H9 (cell line): ENCODE measurements around the gene HS6ST2. TPM values are rescaled to one million over a fixed set of nuclear protein-coding genes. Genes with fewer than 3 reads are reported as not detected.

Experiments
- DNase-seq: peaks from one replicate; pipeline ENCODE4 v3.0.0-alpha.2; 2017
- H2AFZ ChIP-seq: one replicate; pipeline ENCODE4 v1.6.1; 2013; ENCODE audit warnings: mild to moderate bottlenecking, low read length, control low read depth, moderate library complexity
- H2AK5ac ChIP-seq: 2 replicates; pipeline ENCODE4 v1.6.1; 2013; ENCODE audit warnings: low read length, control low read depth, mixed read lengths; ENCODE audit not compliant: insufficient read length
- H2BK120ac ChIP-seq: one replicate; pipeline ENCODE4 v1.6.1; 2013; ENCODE audit warnings: low read depth, mild to moderate bottlenecking, low read length, control low read depth, inconsistent platforms; ENCODE audit not compliant: poor library complexity, severe bottlenecking
- H2BK12ac ChIP-seq: 2 replicates; pipeline ENCODE4 v1.6.1; 2013; ENCODE audit warnings: low read length, control low read depth, mixed read lengths, low read depth; ENCODE audit not compliant: insufficient read length
- H2BK15ac ChIP-seq: 2 replicates; pipeline ENCODE4 v1.6.1; 2013; ENCODE audit warnings: low read depth, low read length, control low read depth
- H2BK20ac ChIP-seq: one replicate; pipeline ENCODE4 v1.6.1; 2013; ENCODE audit warnings: low read depth, mild to moderate bottlenecking, low read length, control low read depth, inconsistent platforms; ENCODE audit not compliant: poor library complexity, severe bottlenecking
- H2BK5ac ChIP-seq: 2 replicates; pipeline ENCODE4 v1.6.1; 2013; ENCODE audit warnings: low read length, control low read depth, mixed read lengths; ENCODE audit not compliant: insufficient read length
- H3K14ac ChIP-seq: 2 replicates; pipeline ENCODE4 v1.6.1; 2013; ENCODE audit warnings: low read length, control low read depth; ENCODE audit not compliant: insufficient read depth
- H3K18ac ChIP-seq: 2 replicates; pipeline ENCODE4 v1.6.1; 2013; ENCODE audit warnings: low read depth, mild to moderate bottlenecking, mixed read lengths, low read length, control low read depth; ENCODE audit not compliant: insufficient read length
- H3K23ac ChIP-seq: 2 replicates; pipeline ENCODE4 v1.6.1; 2013; ENCODE audit warnings: low read length, control low read depth, mixed read lengths, low read depth; ENCODE audit not compliant: insufficient read length
- H3K23me2 ChIP-seq: 2 replicates; pipeline ENCODE4 v1.6.1; 2013; ENCODE audit warnings: low read depth, mild to moderate bottlenecking, mixed read lengths, low read length, control low read depth; ENCODE audit not compliant: insufficient read length, poor library complexity, severe bottlenecking
- H3K27ac ChIP-seq: 2 replicates; pipeline ENCODE4 v1.5.1; 2013; ENCODE audit warnings: low read length, control low read depth, mixed read lengths, low read depth; ENCODE audit not compliant: insufficient read length
- H3K27me3 ChIP-seq: 2 replicates; pipeline ENCODE4 v1.6.1; 2013; ENCODE audit warnings: low read length, control low read depth, inconsistent platforms; ENCODE audit not compliant: insufficient read depth
- H3K4ac ChIP-seq: 2 replicates; pipeline ENCODE4 v1.6.1; 2013; ENCODE audit warnings: low read depth, mild to moderate bottlenecking, control low read depth, inconsistent platforms, low read length, moderate library complexity
- H3K4me1 ChIP-seq: 2 replicates; pipeline ENCODE4 v1.6.1; 2013; ENCODE audit warnings: low read length, control low read depth, inconsistent platforms; ENCODE audit not compliant: insufficient read depth
- H3K4me2 ChIP-seq: 2 replicates; pipeline ENCODE4 v1.6.1; 2013; ENCODE audit warnings: low read length, control low read depth, mixed read lengths; ENCODE audit not compliant: insufficient read length, insufficient read depth
- H3K56ac ChIP-seq: 2 replicates; pipeline ENCODE4 v1.6.1; 2013; ENCODE audit warnings: low read depth, mild to moderate bottlenecking, mixed read lengths, low read length, control low read depth; ENCODE audit not compliant: insufficient read length
- H3K79me1 ChIP-seq: 2 replicates; pipeline ENCODE4 v1.6.1; 2013; ENCODE audit warnings: low read depth, mild to moderate bottlenecking, moderate library complexity, low read length, control low read depth, inconsistent platforms; ENCODE audit not compliant: insufficient read depth, poor library complexity, severe bottlenecking
- H3K79me2 ChIP-seq: 2 replicates; pipeline ENCODE4 v1.6.1; 2013; ENCODE audit warnings: low read length, control low read depth, inconsistent platforms; ENCODE audit not compliant: insufficient read depth
- H3K9ac ChIP-seq: 2 replicates; pipeline ENCODE4 v1.6.1; 2013; ENCODE audit warnings: low read length, control low read depth, mixed read lengths; ENCODE audit not compliant: insufficient read length; ENCODE audit errors: extremely low read depth
- H3K9me3 ChIP-seq: one replicate; pipeline ENCODE4 v1.6.1; 2013; ENCODE audit warnings: low read depth, low read length, inconsistent platforms; ENCODE audit not compliant: control insufficient read depth
- H3T11ph ChIP-seq: one replicate; pipeline ENCODE4 v1.6.1; 2013; ENCODE audit warnings: mild to moderate bottlenecking, low read length, control low read depth, inconsistent platforms
- H4K20me1 ChIP-seq: one replicate; pipeline ENCODE4 v1.6.1; 2013; ENCODE audit not compliant: control insufficient read depth, insufficient read length, insufficient read depth
- H4K5ac ChIP-seq: 2 replicates; pipeline ENCODE4 v1.6.1; 2013; ENCODE audit warnings: low read depth, mild to moderate bottlenecking, mixed read lengths, low read length, control low read depth; ENCODE audit not compliant: insufficient read length
- H4K8ac ChIP-seq: replicated peaks from 2 replicates; pipeline ENCODE4 v1.6.1; 2013; ENCODE audit warnings: low read length, control low read depth, mixed read lengths, low read depth; ENCODE audit not compliant: insufficient read length
- H4K91ac ChIP-seq: 2 replicates; pipeline ENCODE4 v1.6.1; 2013; ENCODE audit warnings: low read depth, mild to moderate bottlenecking, moderate library complexity, mixed read lengths, low read length, control low read depth; ENCODE audit not compliant: insufficient read length
- H3K27ac Mint-ChIP-seq, 3 experiments: 2 replicates in 2 of 3; 3 replicates in 1 of 3; pipeline ENCODE4 v1.8.0; 2020 to 2021; ENCODE audit warnings: mixed read lengths in 3 of 3, mild to moderate bottlenecking in 1 of 3, moderate library complexity in 1 of 3
- H3K27me3 Mint-ChIP-seq: 2 replicates; pipeline ENCODE4 v1.8.0; 2021; ENCODE audit warnings: low read depth, mild to moderate bottlenecking, moderate library complexity, mixed read lengths
- H3K36me3 Mint-ChIP-seq, 3 experiments: 2 replicates in 2 of 3; 3 replicates in 1 of 3; pipeline ENCODE4 v1.8.0; 2020 to 2021; ENCODE audit warnings: low read depth in 3 of 3, mixed read lengths in 3 of 3; ENCODE audit not compliant: insufficient read depth in 1 of 3
- H3K4me1 Mint-ChIP-seq, 2 experiments: 2 replicates each; pipeline ENCODE4 v1.8.0; 2020; ENCODE audit warnings: mixed read lengths in 2 of 2
- H3K4me3 Mint-ChIP-seq, 2 experiments: 2 replicates in 1 of 2; 3 replicates in 1 of 2; pipeline ENCODE4 v1.8.0; 2020 to 2021; ENCODE audit warnings: mild to moderate bottlenecking in 2 of 2, mixed read lengths in 2 of 2, moderate library complexity in 1 of 2
- H3K9me3 Mint-ChIP-seq, 2 experiments: 2 replicates in 1 of 2; 3 replicates in 1 of 2; pipeline ENCODE4 v1.8.0; 2020; ENCODE audit warnings: mild to moderate bottlenecking in 2 of 2, mixed read lengths in 2 of 2, moderate library complexity in 1 of 2
- WGBS: extraction: QIAGEN DNeasy Blood & Tissue Kit; methylation state at CpG from one replicate; pipeline ENCODE4 v1.1.7; 2013; ENCODE audit warnings: missing lambda C conversion rate, low lambda C conversion rate, mixed read lengths; ENCODE audit not compliant: insufficient read length; ENCODE audit errors: extremely low coverage; 5-methylcytosine and 5-hydroxymethylcytosine counted together
- total RNA-seq: library from RNA; stranded (reverse); gene quantifications from 2 replicates; pipeline ENCODE4 v1.2.1, GENCODE V29; 2021
- TF ChIP-seq, protein P1 (sequence below): fragments of 200-600 bp; sonication (generic); conservative IDR thresholded peaks from 3 replicates; pipeline ENCODE4 v1.8.0; 2021; ENCODE audit warnings: antibody characterized with exemption, mild to moderate bottlenecking

The HS6ST2 gene
- total RNA-seq, 1 experiment from 2014 or later = 4.8 TPM

DNA sequence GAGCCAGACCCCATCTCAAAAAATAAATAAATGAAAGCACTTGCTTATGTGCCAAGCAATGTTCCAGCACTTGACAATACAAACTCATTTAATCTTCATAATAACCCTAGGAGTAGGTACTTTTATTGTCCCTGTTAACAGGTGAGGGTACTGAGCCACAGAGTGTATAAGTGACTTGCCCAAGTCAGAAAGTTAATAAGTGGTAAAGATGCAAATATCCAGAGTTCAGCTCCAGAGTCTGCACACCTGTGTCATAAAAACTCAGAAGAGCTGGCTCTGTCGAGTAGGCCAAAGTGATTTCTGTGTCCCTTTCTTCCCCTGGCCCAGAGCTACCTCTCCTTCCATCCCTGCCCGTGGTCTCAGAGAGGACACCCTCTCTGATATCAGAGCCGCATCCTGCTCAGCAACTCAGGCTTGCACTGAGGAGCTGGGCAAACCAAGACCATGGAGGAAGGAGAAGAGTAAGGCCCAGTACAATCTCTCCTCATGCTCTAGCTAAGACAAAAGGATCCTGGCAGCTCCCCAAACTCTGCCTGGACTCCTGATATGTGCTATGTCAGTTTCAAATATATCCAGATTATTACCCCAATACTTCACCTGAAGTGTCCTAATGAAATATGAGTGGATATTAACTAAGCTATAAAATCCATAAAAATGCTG lies 136.3 kb downstream of the HS6ST2 start:
- Histone ChIP-seq H4K8ac (no peak overlapping the region), H2AK5ac (no peak overlapping the region), H2BK15ac (no peak overlapping the region), H3K27ac (no peak overlapping the region), H2BK120ac (no peak overlapping the region), H3K4ac (no peak overlapping the region), H3K79me1 (no peaks in the 10 kb centered on the region), H3K4me2 (no peak overlapping the region), H3K27me3 (no peaks in the 10 kb centered on the region), H2BK20ac (no peak overlapping the region), H2BK5ac (no peak overlapping the region), H4K5ac (no peak overlapping the region), H3K23me2 (no peaks in the 10 kb centered on the region), H3K4me1 (peaks cover 23% of the 10 kb centered on the region), H3T11ph (no peak overlapping the region), H3K79me2 (no peaks in the 10 kb centered on the region), H3K9me3 (no peaks in the 10 kb centered on the region), H3K23ac (no peak overlapping the region), H2BK12ac (no peak overlapping the region), H3K56ac (no peak overlapping the region), H4K91ac (no peak overlapping the region), H3K9ac (no peak overlapping the region), H2AFZ (no peak overlapping the region), H4K20me1 (no peaks in the 10 kb centered on the region), H3K14ac (no peak overlapping the region), H3K18ac (no peak overlapping the region)
- WGBS = no CpG with 5 or more reads among the region's 3 CpGs
- H3K4me3 Mint-ChIP-seq = no peak overlapping the region
- H3K4me1 Mint-ChIP-seq = peaks cover 33 to 38% of the 10 kb centered on the region in 2 experiments
- TF ChIP-seq, protein P1, sequence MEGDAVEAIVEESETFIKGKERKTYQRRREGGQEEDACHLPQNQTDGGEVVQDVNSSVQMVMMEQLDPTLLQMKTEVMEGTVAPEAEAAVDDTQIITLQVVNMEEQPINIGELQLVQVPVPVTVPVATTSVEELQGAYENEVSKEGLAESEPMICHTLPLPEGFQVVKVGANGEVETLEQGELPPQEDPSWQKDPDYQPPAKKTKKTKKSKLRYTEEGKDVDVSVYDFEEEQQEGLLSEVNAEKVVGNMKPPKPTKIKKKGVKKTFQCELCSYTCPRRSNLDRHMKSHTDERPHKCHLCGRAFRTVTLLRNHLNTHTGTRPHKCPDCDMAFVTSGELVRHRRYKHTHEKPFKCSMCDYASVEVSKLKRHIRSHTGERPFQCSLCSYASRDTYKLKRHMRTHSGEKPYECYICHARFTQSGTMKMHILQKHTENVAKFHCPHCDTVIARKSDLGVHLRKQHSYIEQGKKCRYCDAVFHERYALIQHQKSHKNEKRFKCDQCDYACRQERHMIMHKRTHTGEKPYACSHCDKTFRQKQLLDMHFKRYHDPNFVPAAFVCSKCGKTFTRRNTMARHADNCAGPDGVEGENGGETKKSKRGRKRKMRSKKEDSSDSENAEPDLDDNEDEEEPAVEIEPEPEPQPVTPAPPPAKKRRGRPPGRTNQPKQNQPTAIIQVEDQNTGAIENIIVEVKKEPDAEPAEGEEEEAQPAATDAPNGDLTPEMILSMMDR = no peak
- H3K27ac Mint-ChIP-seq = peak overlapping the region in 1 of 3 experiments; percentile 78; a peak in 1 of 7 replicates
- H3K9me3 Mint-ChIP-seq = peaks cover 0 to 2% of the 10 kb centered on the region in 2 experiments; a peak in 1 of 5 replicates
- H3K36me3 Mint-ChIP-seq = no peaks in the 10 kb centered on the region
- H3K27me3 Mint-ChIP-seq = no peaks in the 10 kb centered on the region
- DNase-seq = no peak
